Glutamatergic neuron (in vitro differentiated cells): Measurements from ENCODE around the gene FKBP9. TPM values are rescaled to one million over a fixed set of nuclear protein-coding genes. Genes with fewer than 3 reads are reported as not detected.

Experiments used
- DNase-seq: peaks from one replicate; pipeline ENCODE4 v3.0.0; 2022
- H3K27ac Mint-ChIP-seq: one replicate; pipeline ENCODE4 v1.8.0; 2020; ENCODE audit warnings: mild to moderate bottlenecking, mixed read lengths, inconsistent platforms; ENCODE audit not compliant: unreplicated experiment
- H3K27me3 Mint-ChIP-seq: one replicate; pipeline ENCODE4 v1.8.0; 2020; ENCODE audit warnings: mild to moderate bottlenecking, moderate library complexity, mixed read lengths, inconsistent platforms; ENCODE audit not compliant: unreplicated experiment
- H3K36me3 Mint-ChIP-seq: one replicate; pipeline ENCODE4 v1.8.0; 2020; ENCODE audit warnings: mild to moderate bottlenecking, mixed read lengths, inconsistent platforms; ENCODE audit not compliant: unreplicated experiment
- H3K4me1 Mint-ChIP-seq: one replicate; pipeline ENCODE4 v1.8.0; 2020; ENCODE audit warnings: mild to moderate bottlenecking, low read depth, mixed read lengths, inconsistent platforms; ENCODE audit not compliant: unreplicated experiment
- H3K4me3 Mint-ChIP-seq: one replicate; pipeline ENCODE4 v1.8.0; 2020; ENCODE audit warnings: mild to moderate bottlenecking, mixed read lengths, inconsistent platforms; ENCODE audit not compliant: unreplicated experiment
- H3K9me3 Mint-ChIP-seq: one replicate; pipeline ENCODE4 v1.8.0; 2020; ENCODE audit warnings: mild to moderate bottlenecking, moderate library complexity, mixed read lengths, inconsistent platforms; ENCODE audit not compliant: unreplicated experiment
- total RNA-seq: library from RNA; stranded (reverse); fragmentation: NEBNext Ultra II Directional; extraction: Animal tissue kit (Norgen Biotek cat#: 25700); gene quantifications from one replicate; pipeline ENCODE4 v1.2.1, GENCODE V29; 2021; ENCODE audit not compliant: unreplicated experiment
- TF ChIP-seq, protein P1 (sequence below): fragments of 200-600 bp; sonication (generic); IDR thresholded peaks from one replicate; pipeline ENCODE4 v1.5.0; 2021; ENCODE audit not compliant: partially characterized antibody, unreplicated experiment

FKBP9 gene
- total RNA-seq, 1 donor from 2014 or later: 90.7 TPM

DNA sequence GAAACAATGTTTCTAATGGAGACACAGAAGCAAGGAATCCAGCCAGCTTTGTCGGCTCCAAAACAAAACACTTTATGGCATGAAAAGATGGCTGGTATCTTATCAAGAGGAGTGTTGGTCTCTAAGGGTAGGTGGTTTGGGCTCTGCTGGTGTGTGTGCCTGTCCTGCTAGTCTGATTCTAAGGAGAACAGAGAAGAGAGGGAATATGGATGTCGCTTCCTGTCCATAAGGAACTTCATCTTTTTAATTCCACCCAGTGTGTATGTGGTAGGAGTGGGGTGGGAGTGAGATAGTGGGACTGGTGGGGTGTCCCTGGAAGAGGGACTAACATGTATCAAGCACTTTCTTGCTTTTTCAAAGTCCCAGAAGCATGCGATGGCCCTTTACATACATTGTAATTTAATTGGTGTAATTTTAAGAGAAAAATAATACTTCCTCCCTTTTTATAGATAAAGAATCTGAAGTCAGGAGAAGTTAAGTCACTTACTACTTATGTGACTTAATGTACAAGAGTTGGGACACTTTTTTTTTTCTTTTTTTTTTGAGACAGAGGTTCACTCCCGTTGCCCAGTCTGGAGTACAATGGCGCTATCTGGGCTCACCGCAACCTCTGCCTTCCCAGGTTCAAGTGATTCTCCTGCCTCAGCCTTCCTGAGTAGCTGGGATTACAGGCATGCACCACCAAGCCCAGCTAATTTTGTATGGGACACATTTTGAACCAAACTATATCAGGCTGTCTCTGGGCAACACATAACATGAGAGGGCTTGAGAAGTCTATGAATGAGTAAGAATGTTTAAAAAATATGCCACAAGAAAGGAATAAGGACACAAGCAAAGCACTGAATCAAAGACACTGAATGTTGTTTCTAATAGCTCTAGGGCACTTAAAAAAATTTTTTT, 86.5 kb downstream of the FKBP9 start:
- Mint-ChIP-seq H3K4me3 (no peak overlapping the region), H3K4me1 (no peaks in the 10 kb centered on the region), H3K27ac (peak overlapping the region; percentile 1), H3K27me3 (no peaks in the 10 kb centered on the region), H3K36me3 (no peaks in the 10 kb centered on the region), H3K9me3 (no peaks in the 10 kb centered on the region)
- TF ChIP-seq, protein P1, sequence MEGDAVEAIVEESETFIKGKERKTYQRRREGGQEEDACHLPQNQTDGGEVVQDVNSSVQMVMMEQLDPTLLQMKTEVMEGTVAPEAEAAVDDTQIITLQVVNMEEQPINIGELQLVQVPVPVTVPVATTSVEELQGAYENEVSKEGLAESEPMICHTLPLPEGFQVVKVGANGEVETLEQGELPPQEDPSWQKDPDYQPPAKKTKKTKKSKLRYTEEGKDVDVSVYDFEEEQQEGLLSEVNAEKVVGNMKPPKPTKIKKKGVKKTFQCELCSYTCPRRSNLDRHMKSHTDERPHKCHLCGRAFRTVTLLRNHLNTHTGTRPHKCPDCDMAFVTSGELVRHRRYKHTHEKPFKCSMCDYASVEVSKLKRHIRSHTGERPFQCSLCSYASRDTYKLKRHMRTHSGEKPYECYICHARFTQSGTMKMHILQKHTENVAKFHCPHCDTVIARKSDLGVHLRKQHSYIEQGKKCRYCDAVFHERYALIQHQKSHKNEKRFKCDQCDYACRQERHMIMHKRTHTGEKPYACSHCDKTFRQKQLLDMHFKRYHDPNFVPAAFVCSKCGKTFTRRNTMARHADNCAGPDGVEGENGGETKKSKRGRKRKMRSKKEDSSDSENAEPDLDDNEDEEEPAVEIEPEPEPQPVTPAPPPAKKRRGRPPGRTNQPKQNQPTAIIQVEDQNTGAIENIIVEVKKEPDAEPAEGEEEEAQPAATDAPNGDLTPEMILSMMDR: no peak
- DNase-seq: no peak

DNA sequence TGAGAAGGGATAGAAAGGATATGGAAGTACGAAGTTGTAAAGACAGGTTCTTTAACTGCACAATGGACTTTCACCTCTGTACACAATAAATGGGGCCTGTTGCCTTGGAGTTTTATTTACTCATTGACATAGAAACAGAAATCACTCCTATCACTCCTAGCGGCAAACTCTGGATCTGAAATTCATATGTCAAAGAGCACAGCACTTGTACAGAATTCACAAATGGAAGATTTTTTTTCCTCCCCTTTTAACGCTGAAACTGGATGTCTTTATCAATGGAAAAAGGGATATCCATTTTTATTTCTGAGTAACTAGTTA, 87.1 kb downstream of the FKBP9 start:
- no peak overlapping the region for H3K4me3 Mint-ChIP-seq
- TF ChIP-seq, protein P1: no peak
- no peaks in the 10 kb centered on the region for H3K27me3 Mint-ChIP-seq
- DNase-seq: no peak
- no peaks in the 10 kb centered on the region for H3K36me3 Mint-ChIP-seq
- H3K9me3 Mint-ChIP-seq: no peaks in the 10 kb centered on the region
- H3K27ac Mint-ChIP-seq: no peak overlapping the region
- H3K4me1 Mint-ChIP-seq: no peaks in the 10 kb centered on the region

DNA sequence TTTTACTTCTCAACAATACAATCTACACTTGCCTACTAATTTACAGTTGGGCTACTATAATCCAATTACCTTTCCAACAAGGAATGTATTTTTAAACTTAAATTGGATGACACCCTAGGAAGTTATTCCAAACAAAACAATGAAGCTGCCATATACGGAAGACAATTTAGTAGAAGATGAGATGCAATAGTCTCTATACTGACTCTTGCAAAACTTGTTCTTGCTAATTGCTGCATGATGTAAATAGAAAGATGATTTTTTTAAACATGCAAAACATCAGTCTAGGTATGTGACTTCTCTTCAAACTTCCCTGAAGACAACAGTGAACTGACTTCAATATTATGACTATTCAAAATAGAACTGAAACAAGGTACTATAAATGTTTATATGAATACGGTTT, 87.7 kb downstream of the FKBP9 start:
- Mint-ChIP-seq H3K27me3 (no peaks in the 10 kb centered on the region), H3K36me3 (no peaks in the 10 kb centered on the region), H3K9me3 (no peaks in the 10 kb centered on the region), H3K27ac (no peak overlapping the region), H3K4me3 (no peak overlapping the region), H3K4me1 (no peaks in the 10 kb centered on the region)
- DNase-seq: no peak
- TF ChIP-seq, protein P1: no peak

DNA sequence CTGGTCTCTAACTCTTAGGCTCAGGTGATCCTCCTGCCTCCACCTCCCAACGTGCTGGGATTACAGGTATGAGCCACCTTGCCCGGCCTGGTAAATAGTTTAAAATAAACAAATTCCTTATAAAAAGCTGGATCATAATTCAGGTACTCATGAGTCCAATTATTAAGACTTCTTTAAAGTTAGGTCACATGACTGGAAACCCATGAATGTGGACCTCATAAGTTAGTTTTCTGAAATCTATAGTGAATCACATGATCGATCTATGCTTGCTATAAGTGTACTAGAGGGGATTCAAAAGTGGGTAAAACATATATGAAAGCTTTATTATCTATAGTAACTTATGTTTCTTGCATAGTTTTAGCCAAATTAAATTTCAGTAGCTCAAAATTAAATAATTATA, 91.0 kb downstream of the FKBP9 start:
- TF ChIP-seq, protein P1: no peak
- H3K4me3 Mint-ChIP-seq: no peak overlapping the region
- H3K36me3 Mint-ChIP-seq: no peaks in the 10 kb centered on the region
- no peaks in the 10 kb centered on the region for H3K27me3 Mint-ChIP-seq
- DNase-seq: no peak
- no peaks in the 10 kb centered on the region for H3K9me3 Mint-ChIP-seq
- H3K27ac Mint-ChIP-seq: no peak overlapping the region
- no peaks in the 10 kb centered on the region for H3K4me1 Mint-ChIP-seq

DNA sequence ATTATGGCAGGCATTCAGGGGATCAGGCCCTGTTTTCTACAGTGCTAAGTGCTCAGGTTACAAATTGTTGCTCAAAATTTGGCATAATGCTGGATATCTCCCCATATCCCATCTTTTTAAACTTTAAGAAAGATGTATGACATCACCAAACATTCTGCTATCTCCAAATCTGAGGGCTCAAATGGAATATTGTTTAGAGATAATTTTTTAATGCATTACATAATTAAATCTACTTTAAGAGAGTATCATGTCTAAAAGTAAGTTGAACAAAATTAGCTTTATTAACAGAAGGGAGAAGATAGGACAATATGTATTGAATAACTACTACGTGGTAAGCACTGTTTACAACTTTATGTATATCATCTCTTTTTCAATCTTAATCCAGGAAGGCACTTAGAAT, 91.5 kb downstream of the FKBP9 start:
- no peaks in the 10 kb centered on the region for H3K9me3 Mint-ChIP-seq
- no peak overlapping the region for H3K4me3 Mint-ChIP-seq
- no peak overlapping the region for H3K27ac Mint-ChIP-seq
- H3K4me1 Mint-ChIP-seq: no peaks in the 10 kb centered on the region
- no peak for DNase-seq
- no peaks in the 10 kb centered on the region for H3K36me3 Mint-ChIP-seq
- TF ChIP-seq, protein P1: no peak
- no peaks in the 10 kb centered on the region for H3K27me3 Mint-ChIP-seq
